ENCODE data around the gene MRPS2. TPM values are rescaled to one million over a fixed set of nuclear protein-coding genes. Genes with fewer than 3 reads are reported as not detected.

Gene MRPS2
- total and polyA plus RNA-seq, 9 of the 15 experiments (the other 6 are each of a cell fraction or from before 2014, with no cell fraction given) = 8.0 to 167 (median 81.3) TPM

DNA sequence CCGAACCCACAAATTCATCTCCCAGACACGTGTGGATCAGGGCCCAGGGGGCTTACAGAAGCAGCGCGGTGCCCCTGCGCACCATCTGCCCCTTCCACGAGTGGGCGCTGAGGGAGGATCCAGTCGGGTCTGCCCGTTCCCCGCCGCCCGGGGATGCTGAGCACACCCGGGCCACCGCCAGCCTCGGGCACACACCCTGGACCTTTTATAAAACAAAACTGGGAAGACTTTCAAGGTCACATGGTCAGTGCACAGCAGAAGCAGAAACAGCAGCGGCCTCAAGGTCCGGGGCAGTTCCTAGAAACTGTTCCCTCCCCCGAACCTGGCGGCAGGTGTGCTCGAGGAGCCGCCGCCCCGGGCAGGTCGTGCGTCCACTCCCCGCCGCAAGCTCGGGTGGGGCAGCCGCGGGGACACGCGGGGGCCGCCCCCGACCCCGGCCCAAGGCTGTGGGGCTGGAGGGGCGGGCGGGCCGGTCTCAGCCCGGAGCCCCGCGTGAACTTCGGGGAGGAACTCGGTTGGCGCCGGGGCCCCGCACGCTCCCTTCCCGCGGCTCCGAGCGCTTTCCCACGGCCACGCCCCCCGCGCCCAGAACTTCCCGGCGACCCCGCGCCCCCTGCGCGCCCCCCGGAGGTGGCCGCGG, 21.5 kb upstream of the MRPS2 start:
- peak overlapping the region; percentile 44 for H3K4me3 ChIP-seq
- H3K79me2 ChIP-seq (ENCODE audit: control insufficient read depth, insufficient read depth, low read length) = peaks cover 23% of the 10 kb centered on the region
- DNase-seq (ENCODE audit: extremely low read depth in 1 of 4, low spot score in 3 of 4) (peak; percentile 38 to 62 (median 47)), FAIRE-seq (no peak), ATAC-seq (peak; percentile 37)
- peak overlapping the region; percentile 59; the same call in 1 of the 3 replicates for H3K27ac ChIP-seq (ENCODE audit: extremely low read depth, low read depth, low read length)
- H3K9ac ChIP-seq (ENCODE audit: insufficient read depth in 1 of 2, low read depth in 2 of 2, low read length in 2 of 2) = peak overlapping the region; percentile 46 to 91; a peak in 3 of 4 replicates
- no peaks in the 10 kb centered on the region for H3K9me1 ChIP-seq (ENCODE audit: control insufficient read depth, insufficient read depth, low read length)
- ChIA-PET POLR2A (no interaction called here), CTCF (ENCODE audit: low intra/inter-chr PET ratio) (no interaction called here)
- H4K20me1 ChIP-seq (replicated peaks; ENCODE audit: control insufficient read depth, insufficient read depth, low read length) = no peaks in the 10 kb centered on the region
- H3K4me2 ChIP-seq (ENCODE audit: insufficient read depth, low read length) = peak overlapping the region; percentile 57
- in situ Hi-C loops (cut with MboI) (no loop called here), intact Hi-C loops (cut with micrococcal nuclease) (loop anchor here (5.0 kb wide), 1 partner anchor 57 kb away; no protein-coding TSS in a partner anchor)
- H3K27me3 ChIP-seq (ENCODE audit: control insufficient read depth in 2 of 2, insufficient read depth in 2 of 2, low read length in 2 of 2) = no peaks in the 10 kb centered on the region
- H3K4me1 ChIP-seq (replicated peaks in 1 of 2; ENCODE audit: control insufficient read depth in 2 of 2, insufficient read depth in 2 of 2, low read length in 2 of 2) = peaks cover 13 to 48% of the 10 kb centered on the region in 2 experiments
- no TSS peak for BruUV-seq (replicated peaks)
- WGBS (ENCODE audit: insufficient coverage, low coverage, missing lambda C conversion rate) = 9% methylated on average over 32 of the region's 64 CpGs
- H2AFZ ChIP-seq (ENCODE audit: low read depth, low read length) = peak overlapping the region; percentile 82
- peaks cover 8% of the 10 kb centered on the region; the same call in 1 of the 3 replicates for H3K36me3 ChIP-seq (ENCODE audit: control insufficient read depth, insufficient read depth, low read length)
- H3K9me3 ChIP-seq (replicated peaks; ENCODE audit: control insufficient read depth, insufficient read depth, low read depth, low read length) = no peaks in the 10 kb centered on the region
- TF ChIP-seq ZNF263 (CRISPR knock-in tag; IDR thresholded peaks at IDR 0.05; ENCODE audit: borderline replicate concordance) (no peak), JUNB (CRISPR knock-in tag; conservative IDR thresholded peaks at IDR 0.05) (no peak), YY1 (IDR thresholded peaks at IDR 0.05; ENCODE audit: borderline replicate concordance in 1 of 3, control insufficient read depth in 1 of 3, extremely low read depth in 1 of 3, insufficient read depth in 3 of 3, insufficient read length in 1 of 3, insufficient replicate concordance in 2 of 3, low read depth in 1 of 3, low read length in 2 of 3) (no peak), KAT8 (IDR thresholded peaks at IDR 0.05; ENCODE audit: low read depth) (no peak), KDM2B (CRISPR knock-in tag; IDR thresholded peaks at IDR 0.05) (no peak), ZNF75A (CRISPR knock-in tag; IDR thresholded peaks at IDR 0.05) (no peak), TEAD1 (CRISPR knock-in tag; IDR thresholded peaks at IDR 0.05) (no peak), SMAD3 (CRISPR knock-in tag; conservative IDR thresholded peaks at IDR 0.05) (no peak), CEBPG (CRISPR knock-in tag; IDR thresholded peaks at IDR 0.05) (no peak), CEBPG (tag; conservative IDR thresholded peaks at IDR 0.05 in 1 of 2, IDR thresholded peaks at IDR 0.05 in 1 of 2) (no peak), GABPB2 (CRISPR knock-in tag; conservative IDR thresholded peaks at IDR 0.05) (no peak), ZNF696 (CRISPR knock-in tag; conservative IDR thresholded peaks at IDR 0.05) (no peak), CAMTA2 (CRISPR knock-in tag; conservative IDR thresholded peaks at IDR 0.05) (no peak), ZNF124 (CRISPR knock-in tag; IDR thresholded peaks at IDR 0.05) (no peak)
- TF ChIP-seq, protein P1, sequence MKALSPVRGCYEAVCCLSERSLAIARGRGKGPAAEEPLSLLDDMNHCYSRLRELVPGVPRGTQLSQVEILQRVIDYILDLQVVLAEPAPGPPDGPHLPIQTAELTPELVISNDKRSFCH (CRISPR knock-in tag; IDR thresholded peaks at IDR 0.05) = no peak
- TF ChIP-seq, protein P1 (tag; IDR thresholded peaks at IDR 0.05) = no peak
- TF ChIP-seq, protein P2, sequence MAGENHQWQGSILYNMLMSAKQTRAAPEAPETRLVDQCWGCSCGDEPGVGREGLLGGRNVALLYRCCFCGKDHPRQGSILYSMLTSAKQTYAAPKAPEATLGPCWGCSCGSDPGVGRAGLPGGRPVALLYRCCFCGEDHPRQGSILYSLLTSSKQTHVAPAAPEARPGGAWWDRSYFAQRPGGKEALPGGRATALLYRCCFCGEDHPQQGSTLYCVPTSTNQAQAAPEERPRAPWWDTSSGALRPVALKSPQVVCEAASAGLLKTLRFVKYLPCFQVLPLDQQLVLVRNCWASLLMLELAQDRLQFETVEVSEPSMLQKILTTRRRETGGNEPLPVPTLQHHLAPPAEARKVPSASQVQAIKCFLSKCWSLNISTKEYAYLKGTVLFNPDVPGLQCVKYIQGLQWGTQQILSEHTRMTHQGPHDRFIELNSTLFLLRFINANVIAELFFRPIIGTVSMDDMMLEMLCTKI (IDR thresholded peaks at IDR 0.05; ENCODE audit: partially characterized antibody) = no peak
